GM12878 (cell line): Measurements from ENCODE around the gene NRG3. TPM values are rescaled to one million over a fixed set of nuclear protein-coding genes. Genes with fewer than 3 reads are reported as not detected.

ENCODE experiments used
- ATAC-seq: fragments of 200-7000 bp; cut with Tn5 transposase; 3 replicates; pipeline ENCODE4 v1.9.1; 2020; ENCODE audit warnings: mild to moderate bottlenecking, moderate library complexity
- BruUV-seq: library from RNA; stranded (reverse); fragments of 400-500 nt; replicated peaks from 2 replicates; lab custom pipeline; 2021; lab: Mats Ljungman, UMichigan
- CTCF ChIA-PET: fragments of 300-600 bp; sonication (Branson Sonifier 250); formaldehyde crosslinking; extraction: SDS; loops from one replicate; lab custom pipeline; 2021; ENCODE audit warnings: inconsistent platforms; lab: Yijun Ruan, JAX
- POLR2A ChIA-PET: fragments of 350-600 bp; formaldehyde crosslinking; extraction: SDS; loops from one replicate; lab custom pipeline; 2021; ENCODE audit warnings: inconsistent platforms; lab: Charles Lee
- RAD21 ChIA-PET: fragments of 300-600 bp; sonication (Branson Sonifier 250); formaldehyde crosslinking; loops from one replicate; lab custom pipeline; 2023; ENCODE audit warnings: antibody characterized with exemption; ENCODE audit not compliant: unreplicated experiment; lab: Charles Lee
- SMC1A ChIA-PET: fragments of 300-600 bp; sonication (Branson Sonifier 250); formaldehyde crosslinking; loops from one replicate; lab custom pipeline; 2023; ENCODE audit not compliant: unreplicated experiment, uncharacterized antibody; lab: Charles Lee
- DNase-seq: peaks from one replicate; pipeline ENCODE4 v3.0.0-alpha.2; 2011; ENCODE audit warnings: low read depth, low spot score
- FAIRE-seq: peaks from 3 replicates; lab custom pipeline; 2011; peaks lifted over from hg19 to GRCh38; lab: Jason Lieb, UNC
- H2AFZ ChIP-seq: 2 replicates; pipeline ENCODE4 v1.6.0; 2011; ENCODE audit warnings: low read depth, low read length, control low read depth; ENCODE audit not compliant: control insufficient read depth
- H3K27ac ChIP-seq: 2 replicates; pipeline ENCODE4 v1.5.1; 2011; ENCODE audit warnings: control low read depth; ENCODE audit not compliant: control insufficient read depth, insufficient read depth
- H3K27me3 ChIP-seq, 2 experiments: replicated peaks in 1 of 2; 2 replicates each; pipeline versions ENCODE4 v1.6.0 to v1.6.1; 2011; ENCODE audit warnings: low read length in 1 of 2; ENCODE audit not compliant: control insufficient read depth in 2 of 2, insufficient read depth in 2 of 2
- H3K36me3 ChIP-seq, 2 experiments: 2 replicates each; pipeline ENCODE4 v1.5.1; 2011; ENCODE audit warnings: low read length in 1 of 2; ENCODE audit not compliant: control insufficient read depth in 2 of 2, insufficient read depth in 2 of 2
- H3K4me1 ChIP-seq: 2 replicates; pipeline ENCODE4 v1.6.1; 2011; ENCODE audit warnings: mild to moderate bottlenecking, low read length, moderate library complexity, mixed read lengths; ENCODE audit not compliant: control insufficient read depth, insufficient read depth
- H3K4me2 ChIP-seq: 2 replicates; pipeline ENCODE4 v1.6.0; 2011; ENCODE audit warnings: control low read depth; ENCODE audit not compliant: control insufficient read depth, insufficient read depth
- H3K4me3 ChIP-seq: fragments of 200-600 bp; sonication (generic); 2 replicates; pipeline ENCODE4 v1.5.1; 2016
- H3K79me2 ChIP-seq: 2 replicates; pipeline ENCODE4 v1.6.0; 2011; ENCODE audit warnings: low read length; ENCODE audit not compliant: control insufficient read depth, insufficient read depth
- H3K9ac ChIP-seq: 2 replicates; pipeline ENCODE4 v1.8.0; 2011; ENCODE audit warnings: low read length, control low read depth, mixed read lengths; ENCODE audit not compliant: control insufficient read depth, insufficient read depth
- H3K9me3 ChIP-seq: replicated peaks from 3 replicates; pipeline ENCODE4 v1.5.1; 2011; ENCODE audit warnings: mild to moderate bottlenecking, low read length; ENCODE audit not compliant: control insufficient read depth, insufficient read depth
- H4K20me1 ChIP-seq: 2 replicates; pipeline ENCODE4 v1.6.0; 2011; ENCODE audit not compliant: control insufficient read depth, insufficient read depth
- CREB1 ChIP-seq: IDR thresholded peaks from 2 replicates; pipeline ENCODE4 v1.6.1; 2012; ENCODE audit warnings: low read depth, mild to moderate bottlenecking, inconsistent platforms
- POLR2AphosphoS5 ChIP-seq: IDR thresholded peaks from 2 replicates; pipeline ENCODE4 v1.6.1; 2011; ENCODE audit warnings: mild to moderate bottlenecking, low read length, inconsistent platforms
- RFX5 ChIP-seq: IDR thresholded peaks from 2 replicates; pipeline ENCODE4 v1.6.1; 2011; ENCODE audit warnings: low read depth, low read length, improper control_type of control experiment
- WGBS: methylation state at CpG from one replicate; pipeline ENCODE4 v1.1.6; 2016; ENCODE audit warnings: low lambda C conversion rate; ENCODE audit not compliant: insufficient replicate concordance, insufficient coverage; ENCODE audit errors: missing lambda C conversion rate; 5-methylcytosine and 5-hydroxymethylcytosine counted together
- in situ Hi-C: fragments of 300-500 bp; cut with MboI; formaldehyde crosslinking; loops from 9 replicates; pipeline ENCODE4 v1.14.3; 2018; ENCODE audit warnings: mixed read lengths
- intact Hi-C: fragments of 100-400 bp; cut with micrococcal nuclease; formaldehyde crosslinking; loops from one replicate; pipeline ENCODE4 v1.14.2; 2022; ENCODE audit not compliant: unreplicated experiment
- polyA plus RNA-seq, 11 experiments: library from polyadenylated mRNA; depleted of rRNA in 4 of 11; unstranded in 6 of 11; stranded (reverse) in 5 of 11; fragments of >200 nt; fragmentation: Nextera tagmentation in 4 of 11; fragmentation: Illumina TruSeq in 1 of 11; extraction: Ambion mirVana in 4 of 11; extraction: Trizol in 1 of 11; gene quantifications; 1 replicate in 1 of 11; 2 replicates in 10 of 11; pipeline versions ENCODE4 v1.2.1 to v1.2.3, GENCODE V29; 2011 to 2016; ENCODE audit warnings: inconsistent platforms in 2 of 11, missing spikeins in 2 of 11, low read depth in 1 of 11
- total RNA-seq, 4 experiments: library from RNA; depleted of rRNA in 3 of 4; stranded (reverse); fragments of >200 nt in 3 of 4; fragmentation: Illumina TruSeq in 1 of 4; extraction: Trizol in 1 of 4; gene quantifications; 2 replicates each; pipeline versions ENCODE4 v1.2.1 to v1.2.3, GENCODE V29; 2013 to 2021
- TF ChIP-seq, protein P1 (sequence below): fragments of 450-650 bp; IDR thresholded peaks from 2 replicates; pipeline ENCODE4 v1.6.1; 2014; ENCODE audit warnings: mild to moderate bottlenecking
- TF ChIP-seq, protein P2 (sequence below): IDR thresholded peaks from 2 replicates; pipeline ENCODE4 v1.6.1; 2012; ENCODE audit warnings: improper control_type of control experiment, low read depth, low read length; ENCODE audit not compliant: insufficient replicate concordance
- TF ChIP-seq, protein P3 (sequence below): fragments of 450-650 bp; IDR thresholded peaks from 2 replicates; pipeline ENCODE4 v1.6.1; 2017; ENCODE audit warnings: low read depth, mild to moderate bottlenecking, moderate library complexity
- TF ChIP-seq, protein P4 (sequence below): fragments of 450-650 bp; IDR thresholded peaks from 2 replicates; pipeline ENCODE4 v1.6.1; 2017; ENCODE audit warnings: borderline replicate concordance

Gene NRG3
- total and polyA plus RNA-seq, 10 of the 15 experiments (the other 5 are each of a cell fraction or from before 2014, with no cell fraction given) = 0.03 to 0.41 (median 0.17) TPM; not detected in 3

DNA sequence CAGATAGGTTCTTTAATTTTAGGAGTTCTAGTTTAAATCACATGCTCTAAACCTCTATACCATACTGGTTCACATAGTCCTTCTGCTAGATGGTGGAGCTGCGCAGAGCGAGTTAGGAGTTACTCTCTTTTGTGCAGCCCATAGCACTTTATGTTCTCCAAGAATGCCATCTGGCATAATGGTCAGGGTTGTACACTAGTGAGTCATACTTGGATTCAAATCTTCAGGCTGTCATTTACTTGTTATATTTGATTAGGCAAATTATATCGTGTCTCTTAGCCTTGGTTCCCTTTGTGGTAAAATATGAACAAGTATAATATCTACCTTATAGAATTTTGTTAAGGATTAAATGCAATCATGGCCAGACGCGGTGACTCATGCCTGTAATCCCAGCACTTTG is 1078.3 kb downstream of the NRG3 start:
- no peak overlapping the region for H2AFZ ChIP-seq
- BruUV-seq = no TSS peak
- no peak overlapping the region for H3K4me2 ChIP-seq
- intact Hi-C loops (no loop called here), in situ Hi-C loops (no loop called here)
- no peaks in the 10 kb centered on the region for H3K79me2 ChIP-seq
- H3K4me3 ChIP-seq = no peak overlapping the region
- H3K9ac ChIP-seq = no peak overlapping the region
- H3K9me3 ChIP-seq = no peaks in the 10 kb centered on the region
- FAIRE-seq (no peak), DNase-seq (no peak), ATAC-seq (no peak)
- 52% methylated on average over 5 of the region's 5 CpGs for WGBS
- SMC1A ChIA-PET = interaction anchor here (0.7 to 2.4 kb wide), 6 partner anchors 16 to 255 kb away, joined by 3 to 10 read pairs (median 4); no protein-coding TSS in a partner anchor
- H3K27ac ChIP-seq = no peak overlapping the region
- H3K27me3 ChIP-seq = no peaks in the 10 kb centered on the region
- H4K20me1 ChIP-seq = no peaks in the 10 kb centered on the region
- POLR2A ChIA-PET = no interaction called here
- H3K36me3 ChIP-seq = no peaks in the 10 kb centered on the region
- no peaks in the 10 kb centered on the region for H3K4me1 ChIP-seq
- RAD21 ChIA-PET = interaction anchor here (0.7 to 2.4 kb wide), 3 partner anchors 28 to 157 kb away, joined by 3 to 9 read pairs (median 6); no protein-coding TSS in a partner anchor
- CTCF ChIA-PET = interaction anchor here (0.8 to 3.4 kb wide), 5 partner anchors 12 to 158 kb away, joined by 3 to 24 read pairs (median 3); no protein-coding TSS in a partner anchor
- no peak for TF ChIP-seq RFX5
- TF ChIP-seq, protein P1, sequence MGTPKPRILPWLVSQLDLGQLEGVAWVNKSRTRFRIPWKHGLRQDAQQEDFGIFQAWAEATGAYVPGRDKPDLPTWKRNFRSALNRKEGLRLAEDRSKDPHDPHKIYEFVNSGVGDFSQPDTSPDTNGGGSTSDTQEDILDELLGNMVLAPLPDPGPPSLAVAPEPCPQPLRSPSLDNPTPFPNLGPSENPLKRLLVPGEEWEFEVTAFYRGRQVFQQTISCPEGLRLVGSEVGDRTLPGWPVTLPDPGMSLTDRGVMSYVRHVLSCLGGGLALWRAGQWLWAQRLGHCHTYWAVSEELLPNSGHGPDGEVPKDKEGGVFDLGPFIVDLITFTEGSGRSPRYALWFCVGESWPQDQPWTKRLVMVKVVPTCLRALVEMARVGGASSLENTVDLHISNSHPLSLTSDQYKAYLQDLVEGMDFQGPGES = no peak
- TF ChIP-seq CREB1 = no peak
- TF ChIP-seq POLR2AphosphoS5 = no peak
- TF ChIP-seq, protein P2, sequence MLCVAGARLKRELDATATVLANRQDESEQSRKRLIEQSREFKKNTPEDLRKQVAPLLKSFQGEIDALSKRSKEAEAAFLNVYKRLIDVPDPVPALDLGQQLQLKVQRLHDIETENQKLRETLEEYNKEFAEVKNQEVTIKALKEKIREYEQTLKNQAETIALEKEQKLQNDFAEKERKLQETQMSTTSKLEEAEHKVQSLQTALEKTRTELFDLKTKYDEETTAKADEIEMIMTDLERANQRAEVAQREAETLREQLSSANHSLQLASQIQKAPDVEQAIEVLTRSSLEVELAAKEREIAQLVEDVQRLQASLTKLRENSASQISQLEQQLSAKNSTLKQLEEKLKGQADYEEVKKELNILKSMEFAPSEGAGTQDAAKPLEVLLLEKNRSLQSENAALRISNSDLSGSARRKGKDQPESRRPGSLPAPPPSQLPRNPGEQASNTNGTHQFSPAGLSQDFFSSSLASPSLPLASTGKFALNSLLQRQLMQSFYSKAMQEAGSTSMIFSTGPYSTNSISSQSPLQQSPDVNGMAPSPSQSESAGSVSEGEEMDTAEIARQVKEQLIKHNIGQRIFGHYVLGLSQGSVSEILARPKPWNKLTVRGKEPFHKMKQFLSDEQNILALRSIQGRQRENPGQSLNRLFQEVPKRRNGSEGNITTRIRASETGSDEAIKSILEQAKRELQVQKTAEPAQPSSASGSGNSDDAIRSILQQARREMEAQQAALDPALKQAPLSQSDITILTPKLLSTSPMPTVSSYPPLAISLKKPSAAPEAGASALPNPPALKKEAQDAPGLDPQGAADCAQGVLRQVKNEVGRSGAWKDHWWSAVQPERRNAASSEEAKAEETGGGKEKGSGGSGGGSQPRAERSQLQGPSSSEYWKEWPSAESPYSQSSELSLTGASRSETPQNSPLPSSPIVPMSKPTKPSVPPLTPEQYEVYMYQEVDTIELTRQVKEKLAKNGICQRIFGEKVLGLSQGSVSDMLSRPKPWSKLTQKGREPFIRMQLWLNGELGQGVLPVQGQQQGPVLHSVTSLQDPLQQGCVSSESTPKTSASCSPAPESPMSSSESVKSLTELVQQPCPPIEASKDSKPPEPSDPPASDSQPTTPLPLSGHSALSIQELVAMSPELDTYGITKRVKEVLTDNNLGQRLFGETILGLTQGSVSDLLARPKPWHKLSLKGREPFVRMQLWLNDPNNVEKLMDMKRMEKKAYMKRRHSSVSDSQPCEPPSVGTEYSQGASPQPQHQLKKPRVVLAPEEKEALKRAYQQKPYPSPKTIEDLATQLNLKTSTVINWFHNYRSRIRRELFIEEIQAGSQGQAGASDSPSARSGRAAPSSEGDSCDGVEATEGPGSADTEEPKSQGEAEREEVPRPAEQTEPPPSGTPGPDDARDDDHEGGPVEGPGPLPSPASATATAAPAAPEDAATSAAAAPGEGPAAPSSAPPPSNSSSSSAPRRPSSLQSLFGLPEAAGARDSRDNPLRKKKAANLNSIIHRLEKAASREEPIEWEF = no peak
- TF ChIP-seq, protein P3, sequence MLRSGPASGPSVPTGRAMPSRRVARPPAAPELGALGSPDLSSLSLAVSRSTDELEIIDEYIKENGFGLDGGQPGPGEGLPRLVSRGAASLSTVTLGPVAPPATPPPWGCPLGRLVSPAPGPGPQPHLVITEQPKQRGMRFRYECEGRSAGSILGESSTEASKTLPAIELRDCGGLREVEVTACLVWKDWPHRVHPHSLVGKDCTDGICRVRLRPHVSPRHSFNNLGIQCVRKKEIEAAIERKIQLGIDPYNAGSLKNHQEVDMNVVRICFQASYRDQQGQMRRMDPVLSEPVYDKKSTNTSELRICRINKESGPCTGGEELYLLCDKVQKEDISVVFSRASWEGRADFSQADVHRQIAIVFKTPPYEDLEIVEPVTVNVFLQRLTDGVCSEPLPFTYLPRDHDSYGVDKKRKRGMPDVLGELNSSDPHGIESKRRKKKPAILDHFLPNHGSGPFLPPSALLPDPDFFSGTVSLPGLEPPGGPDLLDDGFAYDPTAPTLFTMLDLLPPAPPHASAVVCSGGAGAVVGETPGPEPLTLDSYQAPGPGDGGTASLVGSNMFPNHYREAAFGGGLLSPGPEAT = no peak
- TF ChIP-seq, protein P4, sequence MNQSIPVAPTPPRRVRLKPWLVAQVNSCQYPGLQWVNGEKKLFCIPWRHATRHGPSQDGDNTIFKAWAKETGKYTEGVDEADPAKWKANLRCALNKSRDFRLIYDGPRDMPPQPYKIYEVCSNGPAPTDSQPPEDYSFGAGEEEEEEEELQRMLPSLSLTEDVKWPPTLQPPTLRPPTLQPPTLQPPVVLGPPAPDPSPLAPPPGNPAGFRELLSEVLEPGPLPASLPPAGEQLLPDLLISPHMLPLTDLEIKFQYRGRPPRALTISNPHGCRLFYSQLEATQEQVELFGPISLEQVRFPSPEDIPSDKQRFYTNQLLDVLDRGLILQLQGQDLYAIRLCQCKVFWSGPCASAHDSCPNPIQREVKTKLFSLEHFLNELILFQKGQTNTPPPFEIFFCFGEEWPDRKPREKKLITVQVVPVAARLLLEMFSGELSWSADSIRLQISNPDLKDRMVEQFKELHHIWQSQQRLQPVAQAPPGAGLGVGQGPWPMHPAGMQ = no peak
